ENCODE data around the gene ATPAF1.

Gene ATPAF1

GRCh38 chr1:46617833-46618232 lies 50.3 kb downstream of the ATPAF1 start:
- DNase-seq (ENCODE audit: extremely low read depth, low read depth), result no peak
- TF ChIP-seq CTCF (IDR thresholded peaks at IDR 0.05; ENCODE audit: low read depth, low read length), result no peak

DNA sequence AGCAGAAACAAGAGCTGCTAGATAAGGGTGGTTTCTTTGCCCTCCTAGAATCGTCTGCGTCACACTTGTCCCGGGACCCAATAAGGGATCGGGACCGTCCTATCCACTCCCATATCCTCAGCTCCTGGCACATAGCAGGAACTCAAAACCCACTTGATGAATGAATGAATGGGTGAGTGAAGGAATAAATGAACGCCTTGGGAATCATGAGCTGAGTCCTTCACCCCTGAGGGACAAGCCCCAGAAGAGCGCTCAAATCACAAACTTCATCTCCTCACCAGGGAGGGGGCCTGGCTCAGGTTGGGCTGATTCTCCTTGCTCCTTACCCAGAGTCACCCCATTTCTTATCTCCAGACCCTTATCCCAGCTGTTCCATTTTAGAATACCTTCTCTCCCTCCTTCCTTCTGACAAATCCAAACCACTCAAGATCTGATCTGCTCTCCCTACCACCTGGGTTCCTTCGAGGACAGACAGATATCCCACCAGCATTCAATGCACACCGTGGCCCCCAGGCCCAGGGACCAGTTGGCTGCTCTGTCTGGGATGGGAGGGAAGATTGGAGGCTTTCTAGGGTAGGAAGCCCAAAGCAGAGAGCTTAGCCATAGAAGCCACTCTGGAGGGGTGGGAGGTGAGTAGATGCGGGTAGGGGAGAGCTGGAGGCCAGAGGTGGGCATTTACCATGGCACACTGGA lies 50.9 kb downstream of the ATPAF1 start:
- TF ChIP-seq CTCF (IDR thresholded peaks at IDR 0.05; ENCODE audit: low read depth, low read length), result no peak
- DNase-seq (ENCODE audit: extremely low read depth, low read depth), result no peak

DNA sequence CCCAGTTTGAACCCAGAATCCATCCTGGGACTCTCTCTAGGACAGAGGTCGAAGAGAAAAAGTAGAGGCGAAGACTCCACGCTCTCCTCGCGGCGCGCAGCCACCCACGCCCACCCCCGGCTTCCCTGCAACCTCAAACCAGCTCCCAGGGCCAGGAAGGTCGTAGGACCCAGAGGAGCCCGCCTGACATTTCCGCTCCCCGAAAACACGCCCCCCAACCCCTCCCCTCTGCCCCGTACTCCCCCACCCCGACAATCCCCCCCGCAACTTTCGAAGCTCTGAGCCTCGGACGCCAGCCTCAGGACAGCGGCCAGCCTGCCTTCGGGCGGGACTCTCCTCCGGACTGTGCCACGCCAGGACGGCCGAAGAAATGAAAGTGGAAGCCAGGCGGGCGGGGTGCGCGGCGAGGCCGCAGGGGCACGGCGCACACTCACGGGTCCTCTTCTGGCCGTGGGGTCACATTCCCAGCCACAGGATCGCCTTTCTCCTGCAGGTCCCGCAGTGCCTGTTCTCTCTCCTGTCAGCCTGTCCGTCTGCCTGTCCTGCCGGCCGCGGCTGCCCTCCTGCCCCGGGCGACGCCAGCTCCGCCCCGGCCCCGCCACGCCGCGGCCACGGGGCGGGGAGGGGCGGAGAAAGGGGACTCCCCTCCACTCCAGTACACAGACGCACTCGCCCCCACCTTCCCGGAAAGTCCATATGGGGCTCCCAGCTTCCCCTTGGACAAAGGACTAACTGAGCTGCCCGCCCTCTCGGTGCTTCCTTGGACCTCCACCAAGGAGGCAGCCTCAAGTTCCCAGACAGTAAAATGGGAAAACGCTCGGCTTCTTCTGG lies 51.7 kb downstream of the ATPAF1 start, which contains the start of gene MOB3C:
TSS of gene MOB3C (minus strand) at position 535 of the 831 bp plus-strand sequence. CDS start 3,490 bp downstream, outside the sequence.
- no peak for TF ChIP-seq CTCF (IDR thresholded peaks at IDR 0.05; ENCODE audit: low read depth, low read length)
- peak; percentile 59 for DNase-seq (ENCODE audit: extremely low read depth, low read depth)

DNA sequence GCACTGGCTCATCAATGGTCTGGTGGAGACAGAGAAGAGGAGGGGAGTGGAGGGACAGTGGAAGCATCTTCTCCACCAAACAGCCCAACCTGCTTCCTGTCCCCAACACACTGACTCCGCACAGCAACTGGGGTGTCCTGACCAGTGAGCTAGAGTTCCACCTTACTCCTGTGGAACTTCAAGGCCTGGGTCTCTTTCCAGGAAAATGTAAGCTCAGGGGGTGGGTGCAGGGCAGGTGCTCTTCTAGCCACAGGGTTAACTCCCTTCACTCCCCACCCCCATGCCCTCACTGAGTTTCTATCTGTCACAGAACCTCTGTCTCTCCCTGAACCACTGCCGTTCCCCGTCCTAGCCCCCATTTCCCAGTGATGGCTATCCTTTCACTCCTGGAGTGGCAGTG lies 52.4 kb downstream of the ATPAF1 start:
- no peak for TF ChIP-seq CTCF (IDR thresholded peaks at IDR 0.05; ENCODE audit: low read depth, low read length)
- DNase-seq (ENCODE audit: extremely low read depth, low read depth), result no peak

DNA sequence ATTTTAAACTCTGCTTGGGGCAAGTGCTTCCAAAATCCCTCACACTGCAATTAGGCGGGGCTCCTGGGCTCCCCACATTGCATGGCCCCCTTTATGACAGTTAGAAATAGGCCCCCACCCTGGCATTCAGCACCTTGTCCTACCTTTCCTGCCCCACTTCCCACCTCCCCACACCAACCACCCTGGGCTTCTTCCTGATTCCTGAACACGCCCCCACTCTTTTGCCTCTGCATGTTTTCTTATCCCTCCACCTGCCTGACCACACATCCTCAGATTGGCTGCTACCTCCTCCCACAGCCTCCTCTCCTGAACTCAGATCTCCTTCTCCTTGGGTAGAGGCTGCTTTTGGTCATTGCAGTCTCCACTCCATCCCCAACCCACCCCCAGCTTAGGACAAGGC lies 53.1 kb downstream of the ATPAF1 start:
- no peak for DNase-seq (ENCODE audit: extremely low read depth, low read depth)
- no peak for TF ChIP-seq CTCF (IDR thresholded peaks at IDR 0.05; ENCODE audit: low read depth, low read length)

DNA sequence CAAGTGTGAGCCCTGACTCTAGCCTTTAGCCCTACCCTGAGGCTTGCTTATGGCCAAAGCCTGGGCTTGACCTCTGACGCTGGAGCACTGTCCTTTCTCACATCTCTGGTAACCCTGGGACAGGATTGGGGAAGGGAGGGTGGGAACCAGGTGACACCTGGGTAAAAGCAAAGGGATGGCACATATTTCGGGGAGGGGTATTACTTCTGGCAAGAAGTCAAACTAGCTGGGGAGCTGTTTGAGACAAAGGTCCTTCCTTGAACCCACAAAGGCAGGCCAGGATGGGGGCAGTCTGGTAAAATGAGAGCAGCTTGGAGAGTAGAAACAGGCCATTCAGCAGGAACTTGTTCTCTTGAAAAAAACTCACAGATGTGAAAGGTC lies 53.6 kb downstream of the ATPAF1 start:
- TF ChIP-seq CTCF (IDR thresholded peaks at IDR 0.05; ENCODE audit: low read depth, low read length), result no peak
- no peak for DNase-seq (ENCODE audit: extremely low read depth, low read depth)

All from AG09319 (cell line).